ENCODE results near the gene DDC. TPM values are rescaled to one million over a fixed set of nuclear protein-coding genes. Genes with fewer than 3 reads are reported as not detected.

Gene DDC
- total and polyA plus RNA-seq, 4 donors = 27.2 to 74.9 (median 58.6) TPM

GRCh38 chr7:50596484-50596883, 31.3 kb upstream of the DDC start:
- Histone ChIP-seq H3K9ac (ENCODE audit: low read depth in 1 of 2, low read length in 2 of 2) (no peak overlapping the region), H3K4me3 (ENCODE audit: low read depth in 1 of 3, low read length in 3 of 3) (no peak overlapping the region), H3K36me3 (ENCODE audit: control insufficient read depth in 4 of 4, insufficient read depth in 3 of 4, low read depth in 1 of 4, low read length in 3 of 4) (peaks cover 0 to 39% (median 28%) of the 10 kb centered on the region in 4 donors), H3K27me3 (ENCODE audit: control insufficient read depth in 4 of 4, insufficient read depth in 4 of 4, low read length in 3 of 4) (no peaks in the 10 kb centered on the region), H3K27ac (ENCODE audit: low read depth in 1 of 2, low read length in 2 of 2) (no peak overlapping the region), H3K9me3 (ENCODE audit: control insufficient read depth in 4 of 4, low read length in 3 of 4) (no peaks in the 10 kb centered on the region), H3K4me1 (ENCODE audit: control insufficient read depth in 4 of 4, insufficient read depth in 4 of 4, low read length in 3 of 4) (peaks cover 0 to 3% (median 1%) of the 10 kb centered on the region in 4 donors)
- no peak for DNase-seq (ENCODE audit: low spot score)
- 87% methylated on average over 4 of the region's 4 CpGs for WGBS
- TF ChIP-seq GABPA (IDR thresholded peaks at IDR 0.05 in 1 of 2, conservative IDR thresholded peaks at IDR 0.05 in 1 of 2) = no peak
- TF ChIP-seq RAD21 (IDR thresholded peaks at IDR 0.05) = no peak
- no peak for TF ChIP-seq SP1 (IDR thresholded peaks at IDR 0.05)
- no peak for TF ChIP-seq FOXA2 (IDR thresholded peaks at IDR 0.05)
- TF ChIP-seq, protein P1, sequence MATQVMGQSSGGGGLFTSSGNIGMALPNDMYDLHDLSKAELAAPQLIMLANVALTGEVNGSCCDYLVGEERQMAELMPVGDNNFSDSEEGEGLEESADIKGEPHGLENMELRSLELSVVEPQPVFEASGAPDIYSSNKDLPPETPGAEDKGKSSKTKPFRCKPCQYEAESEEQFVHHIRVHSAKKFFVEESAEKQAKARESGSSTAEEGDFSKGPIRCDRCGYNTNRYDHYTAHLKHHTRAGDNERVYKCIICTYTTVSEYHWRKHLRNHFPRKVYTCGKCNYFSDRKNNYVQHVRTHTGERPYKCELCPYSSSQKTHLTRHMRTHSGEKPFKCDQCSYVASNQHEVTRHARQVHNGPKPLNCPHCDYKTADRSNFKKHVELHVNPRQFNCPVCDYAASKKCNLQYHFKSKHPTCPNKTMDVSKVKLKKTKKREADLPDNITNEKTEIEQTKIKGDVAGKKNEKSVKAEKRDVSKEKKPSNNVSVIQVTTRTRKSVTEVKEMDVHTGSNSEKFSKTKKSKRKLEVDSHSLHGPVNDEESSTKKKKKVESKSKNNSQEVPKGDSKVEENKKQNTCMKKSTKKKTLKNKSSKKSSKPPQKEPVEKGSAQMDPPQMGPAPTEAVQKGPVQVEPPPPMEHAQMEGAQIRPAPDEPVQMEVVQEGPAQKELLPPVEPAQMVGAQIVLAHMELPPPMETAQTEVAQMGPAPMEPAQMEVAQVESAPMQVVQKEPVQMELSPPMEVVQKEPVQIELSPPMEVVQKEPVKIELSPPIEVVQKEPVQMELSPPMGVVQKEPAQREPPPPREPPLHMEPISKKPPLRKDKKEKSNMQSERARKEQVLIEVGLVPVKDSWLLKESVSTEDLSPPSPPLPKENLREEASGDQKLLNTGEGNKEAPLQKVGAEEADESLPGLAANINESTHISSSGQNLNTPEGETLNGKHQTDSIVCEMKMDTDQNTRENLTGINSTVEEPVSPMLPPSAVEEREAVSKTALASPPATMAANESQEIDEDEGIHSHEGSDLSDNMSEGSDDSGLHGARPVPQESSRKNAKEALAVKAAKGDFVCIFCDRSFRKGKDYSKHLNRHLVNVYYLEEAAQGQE (IDR thresholded peaks at IDR 0.05) = no peak
- TF ChIP-seq, protein P2, sequence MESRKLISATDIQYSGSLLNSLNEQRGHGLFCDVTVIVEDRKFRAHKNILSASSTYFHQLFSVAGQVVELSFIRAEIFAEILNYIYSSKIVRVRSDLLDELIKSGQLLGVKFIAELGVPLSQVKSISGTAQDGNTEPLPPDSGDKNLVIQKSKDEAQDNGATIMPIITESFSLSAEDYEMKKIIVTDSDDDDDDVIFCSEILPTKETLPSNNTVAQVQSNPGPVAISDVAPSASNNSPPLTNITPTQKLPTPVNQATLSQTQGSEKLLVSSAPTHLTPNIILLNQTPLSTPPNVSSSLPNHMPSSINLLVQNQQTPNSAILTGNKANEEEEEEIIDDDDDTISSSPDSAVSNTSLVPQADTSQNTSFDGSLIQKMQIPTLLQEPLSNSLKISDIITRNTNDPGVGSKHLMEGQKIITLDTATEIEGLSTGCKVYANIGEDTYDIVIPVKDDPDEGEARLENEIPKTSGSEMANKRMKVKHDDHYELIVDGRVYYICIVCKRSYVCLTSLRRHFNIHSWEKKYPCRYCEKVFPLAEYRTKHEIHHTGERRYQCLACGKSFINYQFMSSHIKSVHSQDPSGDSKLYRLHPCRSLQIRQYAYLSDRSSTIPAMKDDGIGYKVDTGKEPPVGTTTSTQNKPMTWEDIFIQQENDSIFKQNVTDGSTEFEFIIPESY (IDR thresholded peaks at IDR 0.05) = no peak
- TF ChIP-seq YY1 (IDR thresholded peaks at IDR 0.05) = no peak
- TF ChIP-seq, protein P3, sequence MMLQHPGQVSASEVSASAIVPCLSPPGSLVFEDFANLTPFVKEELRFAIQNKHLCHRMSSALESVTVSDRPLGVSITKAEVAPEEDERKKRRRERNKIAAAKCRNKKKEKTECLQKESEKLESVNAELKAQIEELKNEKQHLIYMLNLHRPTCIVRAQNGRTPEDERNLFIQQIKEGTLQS (IDR thresholded peaks at IDR 0.05) = no peak
- no peak for TF ChIP-seq FOXA1 (IDR thresholded peaks at IDR 0.05)
- TF ChIP-seq HNF4A (conservative IDR thresholded peaks at IDR 0.05) = no peak
- no peak for TF ChIP-seq RXRA (IDR thresholded peaks at IDR 0.05)
- TF ChIP-seq, protein P4, sequence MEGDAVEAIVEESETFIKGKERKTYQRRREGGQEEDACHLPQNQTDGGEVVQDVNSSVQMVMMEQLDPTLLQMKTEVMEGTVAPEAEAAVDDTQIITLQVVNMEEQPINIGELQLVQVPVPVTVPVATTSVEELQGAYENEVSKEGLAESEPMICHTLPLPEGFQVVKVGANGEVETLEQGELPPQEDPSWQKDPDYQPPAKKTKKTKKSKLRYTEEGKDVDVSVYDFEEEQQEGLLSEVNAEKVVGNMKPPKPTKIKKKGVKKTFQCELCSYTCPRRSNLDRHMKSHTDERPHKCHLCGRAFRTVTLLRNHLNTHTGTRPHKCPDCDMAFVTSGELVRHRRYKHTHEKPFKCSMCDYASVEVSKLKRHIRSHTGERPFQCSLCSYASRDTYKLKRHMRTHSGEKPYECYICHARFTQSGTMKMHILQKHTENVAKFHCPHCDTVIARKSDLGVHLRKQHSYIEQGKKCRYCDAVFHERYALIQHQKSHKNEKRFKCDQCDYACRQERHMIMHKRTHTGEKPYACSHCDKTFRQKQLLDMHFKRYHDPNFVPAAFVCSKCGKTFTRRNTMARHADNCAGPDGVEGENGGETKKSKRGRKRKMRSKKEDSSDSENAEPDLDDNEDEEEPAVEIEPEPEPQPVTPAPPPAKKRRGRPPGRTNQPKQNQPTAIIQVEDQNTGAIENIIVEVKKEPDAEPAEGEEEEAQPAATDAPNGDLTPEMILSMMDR (IDR thresholded peaks at IDR 0.05; ENCODE audit: low read depth, low read length, missing input control) = no peak

- no peaks in the 10 kb centered on the region for H3K9me3 ChIP-seq (ENCODE audit: control insufficient read depth in 4 of 4, low read length in 3 of 4)
- WGBS = 77% methylated on average over 5 of the region's 5 CpGs
- peaks cover 0 to 38% (median 29%) of the 10 kb centered on the region in 4 donors for H3K36me3 ChIP-seq (ENCODE audit: control insufficient read depth in 4 of 4, insufficient read depth in 3 of 4, low read depth in 1 of 4, low read length in 3 of 4)
- DNase-seq (ENCODE audit: low spot score) = no peak
- no peak overlapping the region for H3K4me3 ChIP-seq (ENCODE audit: low read depth in 1 of 3, low read length in 3 of 3)
- TF ChIP-seq EGR1 (IDR thresholded peaks at IDR 0.05; ENCODE audit: low read depth in 2 of 2) (no peak), HNF4A (conservative IDR thresholded peaks at IDR 0.05) (peak in 1 of 2 donors; percentile 45), RXRA (IDR thresholded peaks at IDR 0.05) (peak in 1 of 2 donors; percentile 32), JUND (IDR thresholded peaks at IDR 0.05) (no peak), GABPA (IDR thresholded peaks at IDR 0.05 in 1 of 2, conservative IDR thresholded peaks at IDR 0.05 in 1 of 2) (no peak), RAD21 (IDR thresholded peaks at IDR 0.05) (peak; percentile 89 to 93), HNF4G (IDR thresholded peaks at IDR 0.05) (no peak), TAF1 (conservative IDR thresholded peaks at IDR 0.05) (no peak), SP1 (IDR thresholded peaks at IDR 0.05) (no peak), YY1 (IDR thresholded peaks at IDR 0.05) (no peak), NR2F2 (IDR thresholded peaks at IDR 0.05) (no peak)
- TF ChIP-seq, protein P4 (IDR thresholded peaks at IDR 0.05; ENCODE audit: low read depth, low read length, missing input control) = peak; percentile 62
- TF ChIP-seq, protein P5, sequence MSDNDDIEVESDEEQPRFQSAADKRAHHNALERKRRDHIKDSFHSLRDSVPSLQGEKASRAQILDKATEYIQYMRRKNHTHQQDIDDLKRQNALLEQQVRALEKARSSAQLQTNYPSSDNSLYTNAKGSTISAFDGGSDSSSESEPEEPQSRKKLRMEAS (IDR thresholded peaks at IDR 0.05) = no peak
- TF ChIP-seq, protein P3 (IDR thresholded peaks at IDR 0.05) = no peak
- TF ChIP-seq, protein P2 (IDR thresholded peaks at IDR 0.05) = no peak
- no peaks in the 10 kb centered on the region for H3K4me1 ChIP-seq (ENCODE audit: control insufficient read depth in 4 of 4, insufficient read depth in 4 of 4, low read length in 3 of 4)
- H3K27me3 ChIP-seq (ENCODE audit: control insufficient read depth in 4 of 4, insufficient read depth in 4 of 4, low read length in 3 of 4) = no peaks in the 10 kb centered on the region
- no peak overlapping the region for H3K9ac ChIP-seq (ENCODE audit: low read depth in 1 of 2, low read length in 2 of 2)
- H3K27ac ChIP-seq (ENCODE audit: low read depth in 1 of 2, low read length in 2 of 2) = no peak overlapping the region
Measured at GRCh38 chr7:50595491-50596102, 30.4 kb upstream of the DDC start.
